CD4-positive, alpha-beta T cell (primary cell): ENCODE data around the gene ST6GAL2. TPM values are rescaled to one million over a fixed set of nuclear protein-coding genes. Genes with fewer than 3 reads are reported as not detected.

ENCODE experiments used
- ATAC-seq: fragments of 200-7000 bp; cut with Tn5 transposase; one replicate; pipeline ENCODE4 v1.10.0; 2022; ENCODE audit warnings: mild to moderate bottlenecking; ENCODE audit not compliant: poor library complexity
- CTCF ChIA-PET: fragments of 350-600 bp; sonication (Branson Sonifier 250); formaldehyde crosslinking; loops from one replicate; lab custom pipeline; 2021; ENCODE audit warnings: antibody characterized with exemption, inconsistent platforms; lab: Charles Lee
- POLR2A ChIA-PET: fragments of 350-600 bp; sonication (Branson Sonifier 250); formaldehyde crosslinking; loops from one replicate; lab custom pipeline; 2021; ENCODE audit warnings: antibody characterized with exemption, inconsistent platforms; lab: Charles Lee
- DNase-seq, 14 experiments: peaks; one replicate each; pipeline ENCODE4 v3.0.0-alpha.2; 2013 to 2020; ENCODE audit warnings: mixed read lengths in 2 of 14
- H3K27ac ChIP-seq, 2 donors: one replicate each; pipeline versions ENCODE4 v1.5.1 to v1.7.0; 2013; ENCODE audit warnings: low read length in 2 of 2, low read depth in 1 of 2, mild to moderate bottlenecking in 1 of 2
- H3K27me3 ChIP-seq, 2 experiments: 1 replicate in 1 of 2; 2 replicates in 1 of 2; pipeline versions ENCODE4 v1.6.1 to v1.7.0; 2013; ENCODE audit warnings: low read length in 2 of 2, control low read depth in 1 of 2, mild to moderate bottlenecking in 1 of 2, moderate library complexity in 1 of 2; ENCODE audit not compliant: insufficient read depth in 2 of 2, control insufficient read depth in 1 of 2
- H3K36me3 ChIP-seq: one replicate; pipeline ENCODE4 v1.6.1; 2013; ENCODE audit warnings: low read length, control low read depth; ENCODE audit not compliant: insufficient read depth
- H3K4me1 ChIP-seq: one replicate; pipeline ENCODE4 v1.6.1; 2013; ENCODE audit warnings: low read length, control low read depth; ENCODE audit not compliant: insufficient read depth
- H3K4me3 ChIP-seq: one replicate; pipeline ENCODE4 v1.5.1; 2013; ENCODE audit warnings: mild to moderate bottlenecking, low read length, moderate library complexity
- H3K9me3 ChIP-seq, 2 experiments: 1 replicate in 1 of 2; 2 replicates in 1 of 2; pipeline versions ENCODE4 v1.6.1 to v1.7.0; 2013; ENCODE audit warnings: low read length in 2 of 2, mild to moderate bottlenecking in 2 of 2, control low read depth in 1 of 2, moderate library complexity in 1 of 2; ENCODE audit not compliant: control insufficient read depth in 1 of 2, insufficient read depth in 1 of 2
- H3K27ac Mint-ChIP-seq: one replicate; pipeline ENCODE4 v1.8.0; 2020; ENCODE audit warnings: mixed read lengths
- H3K27me3 Mint-ChIP-seq: one replicate; pipeline ENCODE4 v1.8.0; 2021; ENCODE audit warnings: mixed read lengths
- H3K36me3 Mint-ChIP-seq: one replicate; pipeline ENCODE4 v1.8.0; 2021; ENCODE audit warnings: low read depth, mixed read lengths
- H3K4me1 Mint-ChIP-seq: one replicate; pipeline ENCODE4 v1.8.0; 2021; ENCODE audit warnings: low read depth, mixed read lengths
- H3K4me3 Mint-ChIP-seq: one replicate; pipeline ENCODE4 v1.8.0; 2020; ENCODE audit warnings: mild to moderate bottlenecking, mixed read lengths
- H3K9me3 Mint-ChIP-seq: one replicate; pipeline ENCODE4 v1.8.0; 2020; ENCODE audit warnings: mixed read lengths
- CTCF ChIP-seq: fragments of 200-600 bp; IDR thresholded peaks from one replicate; pipeline ENCODE4 v1.8.0; 2022; ENCODE audit warnings: antibody characterized with exemption, mild to moderate bottlenecking
- intact Hi-C, 2 experiments: fragments of 100-400 bp; cut with DNase I in 1 of 2; cut with micrococcal nuclease in 1 of 2; formaldehyde crosslinking; loops; one replicate each; pipeline versions ENCODE4 v1.15.1 to v1.9.0; 2023 to 2025; cut with DNase I, micrococcal nuclease
- total RNA-seq, 174 experiments: library from RNA in 2 of 174; stranded (reverse) in 2 of 174; gene quantifications; one replicate each; pipeline ENCODE4 v1.2.3 and lab custom pipeline; 2021 to 2026

ST6GAL2 gene
- total RNA-seq, 2 experiments from 2014 or later: not detected

GRCh38 chr2:106843910-106844250 is 42.1 kb downstream of the ST6GAL2 start:
- H3K4me1 Mint-ChIP-seq: peaks cover 5% of the 10 kb centered on the region
- intact Hi-C loops: no loop called here
- POLR2A ChIA-PET: no interaction called here

GRCh38 chr2:106843001-106843909 is 42.7 kb downstream of the ST6GAL2 start:
- intact Hi-C loops: no loop called here
- ATAC-seq (no peak), DNase-seq (no peak)
- Histone ChIP-seq H3K27ac (no peak overlapping the region), H3K27me3 (no peaks in the 10 kb centered on the region), H3K36me3 (no peaks in the 10 kb centered on the region), H3K9me3 (peaks cover 0 to 7% of the 10 kb centered on the region in 2 experiments), H3K4me1 (no peaks in the 10 kb centered on the region), H3K4me3 (no peak overlapping the region)
- ChIA-PET POLR2A (no interaction called here), CTCF (no interaction called here)
- Mint-ChIP-seq H3K36me3 (no peaks in the 10 kb centered on the region), H3K4me3 (no peak overlapping the region), H3K9me3 (no peaks in the 10 kb centered on the region), H3K27me3 (no peaks in the 10 kb centered on the region), H3K4me1 (peaks cover 5% of the 10 kb centered on the region), H3K27ac (no peak overlapping the region)
- TF ChIP-seq CTCF: no peak

More at GRCh38 chr2:106843910-106844250, 42.1 kb downstream of the ST6GAL2 start:
- TF ChIP-seq CTCF: no peak
- H3K27ac ChIP-seq: no peak overlapping the region
- H3K9me3 ChIP-seq: peaks cover 0 to 7% of the 10 kb centered on the region in 2 experiments
- H3K9me3 Mint-ChIP-seq: no peaks in the 10 kb centered on the region
- no peaks in the 10 kb centered on the region for H3K27me3 Mint-ChIP-seq
- no peak overlapping the region for H3K4me3 ChIP-seq
- CTCF ChIA-PET: no interaction called here
- no peaks in the 10 kb centered on the region for H3K36me3 ChIP-seq
- H3K27me3 ChIP-seq: no peaks in the 10 kb centered on the region
- no peak overlapping the region for H3K4me3 Mint-ChIP-seq
- DNase-seq: no peak
- no peaks in the 10 kb centered on the region for H3K4me1 ChIP-seq
- ATAC-seq: no peak
- no peaks in the 10 kb centered on the region for H3K36me3 Mint-ChIP-seq
- H3K27ac Mint-ChIP-seq: no peak overlapping the region

- Mint-ChIP-seq H3K4me1 (peaks cover 5% of the 10 kb centered on the region), H3K36me3 (no peaks in the 10 kb centered on the region), H3K4me3 (no peak overlapping the region), H3K27me3 (no peaks in the 10 kb centered on the region), H3K9me3 (no peaks in the 10 kb centered on the region), H3K27ac (no peak overlapping the region)
- CTCF ChIA-PET: no interaction called here
- ATAC-seq: no peak
- intact Hi-C loops: no loop called here
- Histone ChIP-seq H3K27me3 (no peaks in the 10 kb centered on the region), H3K36me3 (no peaks in the 10 kb centered on the region), H3K4me3 (no peak overlapping the region), H3K27ac (no peak overlapping the region), H3K4me1 (no peaks in the 10 kb centered on the region), H3K9me3 (peaks cover 0 to 7% of the 10 kb centered on the region in 2 experiments)
- POLR2A ChIA-PET: no interaction called here
- TF ChIP-seq CTCF: no peak
- DNase-seq: no peak
These were observed 43.9 kb downstream of the ST6GAL2 start for GRCh38 chr2:106841886-106842645.
